Measurements from ENCODE around the gene LAMTOR3. TPM values are rescaled to one million over a fixed set of nuclear protein-coding genes. Genes with fewer than 3 reads are reported as not detected.
"Not testable (repeated sequence)": the region's sequence is repeated elsewhere in the genome, so short reads cannot be mapped to it uniquely, and the experiment has no call there.

The LAMTOR3 gene
- total RNA-seq, 6 experiments from 2014 or later, result 14.7 to 24.6 (median 18.9) TPM

- Histone ChIP-seq H3K4me3 (no peak overlapping the region), H3K36me3 (no peaks in the 10 kb centered on the region), H3K4me1 (peaks cover 0 to 17% (median 8%) of the 10 kb centered on the region in 4 donors), H3K27ac (no peak overlapping the region), H3K9me3 (no peaks in the 10 kb centered on the region), H3K27me3 (no peaks in the 10 kb centered on the region)
- intact Hi-C loops (cut with DNase I), result no loop called here
- TF ChIP-seq, protein P1, sequence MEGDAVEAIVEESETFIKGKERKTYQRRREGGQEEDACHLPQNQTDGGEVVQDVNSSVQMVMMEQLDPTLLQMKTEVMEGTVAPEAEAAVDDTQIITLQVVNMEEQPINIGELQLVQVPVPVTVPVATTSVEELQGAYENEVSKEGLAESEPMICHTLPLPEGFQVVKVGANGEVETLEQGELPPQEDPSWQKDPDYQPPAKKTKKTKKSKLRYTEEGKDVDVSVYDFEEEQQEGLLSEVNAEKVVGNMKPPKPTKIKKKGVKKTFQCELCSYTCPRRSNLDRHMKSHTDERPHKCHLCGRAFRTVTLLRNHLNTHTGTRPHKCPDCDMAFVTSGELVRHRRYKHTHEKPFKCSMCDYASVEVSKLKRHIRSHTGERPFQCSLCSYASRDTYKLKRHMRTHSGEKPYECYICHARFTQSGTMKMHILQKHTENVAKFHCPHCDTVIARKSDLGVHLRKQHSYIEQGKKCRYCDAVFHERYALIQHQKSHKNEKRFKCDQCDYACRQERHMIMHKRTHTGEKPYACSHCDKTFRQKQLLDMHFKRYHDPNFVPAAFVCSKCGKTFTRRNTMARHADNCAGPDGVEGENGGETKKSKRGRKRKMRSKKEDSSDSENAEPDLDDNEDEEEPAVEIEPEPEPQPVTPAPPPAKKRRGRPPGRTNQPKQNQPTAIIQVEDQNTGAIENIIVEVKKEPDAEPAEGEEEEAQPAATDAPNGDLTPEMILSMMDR (IDR thresholded peaks at IDR 0.05), result no peak
- no peak for TF ChIP-seq POLR2A (IDR thresholded peaks at IDR 0.05)
- DNase-seq (no peak), ATAC-seq (no peak)
- 96% methylated on average over 7 of the region's 7 CpGs for WGBS (ENCODE audit: insufficient coverage, low coverage, low lambda C conversion rate, missing lambda C conversion rate)
Measured at GRCh38 chr4:99834569-99834968, 59.7 kb downstream of the LAMTOR3 start.

GRCh38 chr4:99833756-99834155 lies 60.5 kb downstream of the LAMTOR3 start:
- no peaks in the 10 kb centered on the region for H3K9me3 ChIP-seq
- ATAC-seq (no peak), DNase-seq (no peak)
- H3K27me3 ChIP-seq, result no peaks in the 10 kb centered on the region
- H3K4me3 ChIP-seq, result no peak overlapping the region
- H3K36me3 ChIP-seq, result no peaks in the 10 kb centered on the region
- H3K4me1 ChIP-seq, result peaks cover 0 to 17% (median 8%) of the 10 kb centered on the region in 4 donors
- WGBS (ENCODE audit: insufficient coverage, low coverage, low lambda C conversion rate, missing lambda C conversion rate), result 84% methylated on average over 5 of the region's 5 CpGs
- intact Hi-C loops (cut with DNase I), result no loop called here
- no peak for TF ChIP-seq POLR2A (IDR thresholded peaks at IDR 0.05)
- TF ChIP-seq, protein P1 (IDR thresholded peaks at IDR 0.05), result no peak
- H3K27ac ChIP-seq, result no peak overlapping the region

DNA sequence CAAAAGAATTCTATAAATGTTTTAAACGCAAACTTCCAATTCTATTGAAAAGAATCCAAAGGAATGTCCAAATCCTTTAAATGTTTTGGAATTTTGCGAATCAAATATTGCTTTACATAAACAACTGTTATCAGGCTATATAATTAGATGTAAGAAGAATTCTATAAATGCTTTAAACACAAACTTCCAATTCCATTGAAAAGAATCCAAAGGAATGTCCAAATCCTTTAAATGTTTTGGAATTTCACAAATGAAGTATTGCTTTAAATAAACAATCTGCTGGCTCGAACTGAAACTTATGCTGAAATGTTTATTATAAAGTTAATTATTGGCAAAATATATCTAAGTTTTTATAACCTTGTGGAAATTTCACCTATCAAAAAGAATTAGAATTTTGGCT lies 61.5 kb downstream of the LAMTOR3 start:
- H3K27me3 ChIP-seq, result no peaks in the 10 kb centered on the region
- intact Hi-C loops (cut with DNase I), result no loop called here
- 41% methylated on average over 3 of the region's 3 CpGs for WGBS (ENCODE audit: insufficient coverage, low coverage, low lambda C conversion rate, missing lambda C conversion rate)
- H3K4me3 ChIP-seq, result no peak overlapping the region
- no peak for TF ChIP-seq POLR2A (IDR thresholded peaks at IDR 0.05)
- TF ChIP-seq, protein P1 (IDR thresholded peaks at IDR 0.05), result no peak
- no peaks in the 10 kb centered on the region for H3K9me3 ChIP-seq
- no peak overlapping the region for H3K27ac ChIP-seq
- ATAC-seq, result peak in 3 of 4 donors; percentile 25 to 58 (median 47)
- H3K4me1 ChIP-seq, result peaks cover 0 to 17% (median 8%) of the 10 kb centered on the region in 4 donors
- H3K36me3 ChIP-seq, result no peaks in the 10 kb centered on the region
- no peak for DNase-seq

- no peaks in the 10 kb centered on the region for H3K9me3 ChIP-seq
- no peak overlapping the region for H3K27ac ChIP-seq
- no peaks in the 10 kb centered on the region for H3K36me3 ChIP-seq
- H3K4me1 ChIP-seq, result peaks cover 0 to 17% (median 8%) of the 10 kb centered on the region in 4 donors
- DNase-seq, result no peak
- TF ChIP-seq, protein P1 (IDR thresholded peaks at IDR 0.05), result no peak
- TF ChIP-seq POLR2A (IDR thresholded peaks at IDR 0.05), result no peak
- no peaks in the 10 kb centered on the region for H3K27me3 ChIP-seq
- H3K4me3 ChIP-seq, result no peak overlapping the region
- intact Hi-C loops (cut with DNase I), result no loop called here
- peak; percentile 61 to 87 (median 68) for ATAC-seq
Measured at GRCh38 chr4:99832321-99832720, 61.9 kb downstream of the LAMTOR3 start.

- ATAC-seq; intact Hi-C loops (cut with DNase I); H3K9me3 ChIP-seq; DNase-seq; H3K27me3 ChIP-seq; H3K36me3 ChIP-seq; H3K4me3 ChIP-seq; H3K27ac ChIP-seq: not testable (repeated sequence)
- H3K4me1 ChIP-seq, result peaks cover 0 to 17% (median 8%) of the 10 kb centered on the region in 4 donors
- WGBS (ENCODE audit: insufficient coverage, low coverage, low lambda C conversion rate, missing lambda C conversion rate), result 92% methylated on average over 5 of the region's 5 CpGs
Measured at GRCh38 chr4:99830051-99830450, 64.2 kb downstream of the LAMTOR3 start.

All from right lobe of liver (tissue), 6 donors.